Stimulated activated CD8-positive, alpha-beta memory T cell treated with anti-CD3 and anti-CD28 coated beads, Interleukin-15, amount 100 ng/mL, for 48 hours (primary cell): ENCODE measurements around the gene SLC41A1.
"Not testable (repeated sequence)": the region's sequence is repeated elsewhere in the genome, so short reads cannot be mapped to it uniquely, and the experiment has no call there.

Source experiments
- DNase-seq, 2 donors: peaks; one replicate each; pipeline ENCODE4 v3.0.0-alpha.2; 2020; ENCODE audit warnings: low read depth in 2 of 2

Gene SLC41A1

GRCh38 chr1:205812878-205813754 is at the start of gene SLC41A1:
Gene SLC41A1 (minus strand): TSS chr1:205813198. CDS start chr1:205810441, 2,757 bp downstream.
- DNase-seq, result peak; percentile 78 to 85

GRCh38 chr1:205861540-205861939 is 48.5 kb upstream of the SLC41A1 start:
- DNase-seq, result no peak

- no peak for DNase-seq
These were observed 45.4 kb upstream of the SLC41A1 start for GRCh38 chr1:205858141-205858961.

- not testable (repeated sequence) for DNase-seq
These were observed 44.5 kb upstream of the SLC41A1 start for GRCh38 chr1:205857501-205857900.

GRCh38 chr1:205856433-205856832 is 43.4 kb upstream of the SLC41A1 start:
- no peak for DNase-seq

- no peak for DNase-seq
These were observed 40.0 kb upstream of the SLC41A1 start for GRCh38 chr1:205852969-205853368.

- no peak for DNase-seq
These were observed 39.0 kb upstream of the SLC41A1 start for GRCh38 chr1:205851993-205852392.

GRCh38 chr1:205849619-205850355 is 36.8 kb upstream of the SLC41A1 start, which contains the start of gene PM20D1:
Gene PM20D1 (minus strand): TSS chr1:205850132. CDS start chr1:205850072, 60 bp downstream.
- DNase-seq, result peak; percentile 62 to 71

- no peak for DNase-seq
These were observed 30.2 kb upstream of the SLC41A1 start for GRCh38 chr1:205843036-205843859.

GRCh38 chr1:205842229-205842628 is 29.2 kb upstream of the SLC41A1 start:
- DNase-seq, result no peak

GRCh38 chr1:205840146-205840923 is 27.3 kb upstream of the SLC41A1 start:
- no peak for DNase-seq

GRCh38 chr1:205837382-205837970 is 24.5 kb upstream of the SLC41A1 start:
- DNase-seq, result no peak

GRCh38 chr1:205834751-205835150 is 21.8 kb upstream of the SLC41A1 start:
- no peak for DNase-seq

GRCh38 chr1:205832326-205832751 is 19.3 kb upstream of the SLC41A1 start:
- no peak for DNase-seq

GRCh38 chr1:205827623-205828022 is 14.6 kb upstream of the SLC41A1 start:
- DNase-seq, result no peak

- DNase-seq, result no peak
These were observed 14.0 kb upstream of the SLC41A1 start for GRCh38 chr1:205826995-205827394.

GRCh38 chr1:205826016-205826806 is 13.2 kb upstream of the SLC41A1 start:
- DNase-seq, result no peak

GRCh38 chr1:205824180-205824579 is 11.2 kb upstream of the SLC41A1 start:
- DNase-seq, result no peak

- not testable (repeated sequence) for DNase-seq
These were observed 10.3 kb upstream of the SLC41A1 start for GRCh38 chr1:205823260-205823659.
